GM23338 (cell line): ENCODE measurements around the gene CAPN9. TPM values are rescaled to one million over a fixed set of nuclear protein-coding genes. Genes with fewer than 3 reads are reported as not detected.

Experiments
- ATAC-seq: fragments of 200-7000 bp; cut with Tn5 transposase; 3 replicates; pipeline ENCODE4 v1.9.1; 2020
- DNase-seq: peaks from one replicate; pipeline ENCODE4 v3.0.0-alpha.2; 2015; ENCODE audit warnings: low spot score
- H2AFZ ChIP-seq: fragments of 200-600 bp; sonication (generic); 2 replicates; pipeline ENCODE4 v1.8.0; 2016; ENCODE audit warnings: antibody characterized with exemption, mild to moderate bottlenecking, moderate library complexity
- H3F3A ChIP-seq: fragments of 200-600 bp; sonication (generic); replicated peaks from 2 replicates; pipeline ENCODE4 v1.8.0; 2017; ENCODE audit warnings: antibody characterized with exemption, mixed run types, low read depth
- H3K27ac ChIP-seq: fragments of 200-600 bp; sonication (generic); 2 replicates; pipeline ENCODE4 v1.6.1; 2016; ENCODE audit warnings: low read depth
- H3K27me3 ChIP-seq: fragments of 200-600 bp; sonication (generic); 2 replicates; pipeline ENCODE4 v1.8.0; 2016; ENCODE audit warnings: mild to moderate bottlenecking, mixed run types, moderate library complexity; ENCODE audit not compliant: insufficient read depth
- H3K36me3 ChIP-seq: fragments of 200-600 bp; sonication (generic); 2 replicates; pipeline ENCODE4 v1.8.0; 2016; ENCODE audit warnings: mild to moderate bottlenecking; ENCODE audit not compliant: insufficient read depth
- H3K4me1 ChIP-seq: fragments of 200-600 bp; sonication (generic); 2 replicates; pipeline ENCODE4 v1.8.0; 2016; ENCODE audit warnings: mild to moderate bottlenecking, moderate library complexity; ENCODE audit not compliant: insufficient read depth
- H3K4me2 ChIP-seq: fragments of 200-600 bp; sonication (generic); 2 replicates; pipeline ENCODE4 v1.7.1; 2017; ENCODE audit warnings: mixed run types
- H3K4me3 ChIP-seq: fragments of 200-600 bp; sonication (generic); 2 replicates; pipeline ENCODE4 v1.6.1; 2016; ENCODE audit warnings: mixed run types
- H3K79me2 ChIP-seq: fragments of 200-600 bp; sonication (generic); replicated peaks from 2 replicates; pipeline ENCODE4 v1.8.0; 2017; ENCODE audit warnings: mild to moderate bottlenecking; ENCODE audit not compliant: insufficient read depth
- H3K9me2 ChIP-seq: fragments of 200-600 bp; sonication (generic); 2 replicates; pipeline ENCODE4 v1.8.0; 2017; ENCODE audit not compliant: insufficient read depth
- H4K20me1 ChIP-seq: fragments of 200-600 bp; sonication (generic); replicated peaks from 2 replicates; pipeline ENCODE4 v1.8.0; 2017; ENCODE audit warnings: mild to moderate bottlenecking; ENCODE audit not compliant: insufficient read depth
- H3K27ac Mint-ChIP-seq: 2 replicates; pipeline ENCODE4 v1.8.0; 2020; ENCODE audit warnings: inconsistent platforms, mild to moderate bottlenecking, moderate library complexity, mixed read lengths
- H3K27me3 Mint-ChIP-seq: 3 replicates; pipeline ENCODE4 v1.8.0; 2022; ENCODE audit warnings: low read depth, mild to moderate bottlenecking, moderate library complexity, mixed read lengths, inconsistent platforms; ENCODE audit not compliant: insufficient read depth, poor library complexity
- H3K36me3 Mint-ChIP-seq: 3 replicates; pipeline ENCODE4 v1.8.0; 2021; ENCODE audit warnings: low read depth, mild to moderate bottlenecking, inconsistent platforms, moderate library complexity, mixed read lengths
- H3K4me1 Mint-ChIP-seq: 3 replicates; pipeline ENCODE4 v1.8.0; 2020; ENCODE audit warnings: mild to moderate bottlenecking, inconsistent platforms, mixed read lengths
- H3K4me3 Mint-ChIP-seq: 3 replicates; pipeline ENCODE4 v1.8.0; 2021; ENCODE audit warnings: moderate library complexity, mild to moderate bottlenecking, inconsistent platforms, mixed read lengths
- H3K9me3 Mint-ChIP-seq: 3 replicates; pipeline ENCODE4 v1.8.0; 2020; ENCODE audit warnings: moderate library complexity, mild to moderate bottlenecking, inconsistent platforms, mixed read lengths
- CREB1 ChIP-seq: fragments of 250-450 bp; sonication (Bioruptor Pico); IDR thresholded peaks from 2 replicates; pipeline ENCODE4 v1.5.0; 2020; ENCODE audit warnings: low read depth, mild to moderate bottlenecking, moderate library complexity
- ETS1 ChIP-seq: IDR thresholded peaks from 2 replicates; pipeline ENCODE4 v1.6.1; 2016; ENCODE audit warnings: antibody characterized with exemption
- EZH2 ChIP-seq: fragments of 200-600 bp; sonication (generic); IDR thresholded peaks from one replicate; pipeline ENCODE4 v1.8.0; 2017; ENCODE audit warnings: antibody characterized with exemption, mild to moderate bottlenecking, low read depth; ENCODE audit not compliant: unreplicated experiment
- EZH2phosphoT487 ChIP-seq: fragments of 200-600 bp; sonication (generic); IDR thresholded peaks from one replicate; pipeline ENCODE4 v1.8.1; 2018; ENCODE audit warnings: antibody characterized with exemption; ENCODE audit not compliant: unreplicated experiment
- JUNB ChIP-seq: IDR thresholded peaks from one replicate; pipeline ENCODE4 v1.6.1; 2016; ENCODE audit warnings: antibody characterized with exemption; ENCODE audit not compliant: unreplicated experiment
- NANOG ChIP-seq: IDR thresholded peaks from 2 replicates; pipeline ENCODE4 v1.6.1; 2016; ENCODE audit warnings: antibody characterized with exemption, borderline replicate concordance
- POLR2AphosphoS5 ChIP-seq: IDR thresholded peaks from 2 replicates; pipeline ENCODE4 v1.6.1; 2016; ENCODE audit warnings: antibody characterized with exemption, low read depth
- REST ChIP-seq: IDR thresholded peaks from one replicate; pipeline ENCODE4 v1.6.1; 2018; ENCODE audit warnings: antibody characterized with exemption; ENCODE audit not compliant: unreplicated experiment
- STAT1 ChIP-seq: IDR thresholded peaks from one replicate; pipeline ENCODE4 v1.6.1; 2016; ENCODE audit warnings: antibody characterized with exemption; ENCODE audit not compliant: unreplicated experiment
- ZNF114 ChIP-seq: fragments of 250-450 bp; sonication (Bioruptor Pico); IDR thresholded peaks from 2 replicates; pipeline ENCODE4 v1.5.0; 2020; ENCODE audit warnings: mild to moderate bottlenecking, moderate library complexity
- ZNF331 ChIP-seq: fragments of 250-450 bp; sonication (Bioruptor Pico); IDR thresholded peaks from 2 replicates; pipeline ENCODE4 v1.5.0; 2020; ENCODE audit warnings: low read depth, mild to moderate bottlenecking, moderate library complexity
- polyA plus RNA-seq: library from polyadenylated mRNA; unstranded; fragments of >200 nt; fragmentation: Nextera tagmentation; extraction: Ambion mirVana; gene quantifications from 2 replicates; pipeline ENCODE4 v1.2.1, GENCODE V29; 2016
- total RNA-seq: library from RNA; depleted of rRNA; stranded (reverse); fragments of >200 nt; shearing (Covaris generic); gene quantifications from 2 replicates; pipeline ENCODE4 v1.2.3, GENCODE V29; 2014
- TF ChIP-seq, protein P1 (sequence below), 2 experiments: fragments of 200-600 bp in 1 of 2; sonication (generic) in 1 of 2; conservative IDR thresholded peaks; 2 replicates each; pipeline versions ENCODE4 v1.5.1 to v1.6.1; 2016 to 2017; ENCODE audit warnings: antibody characterized with exemption in 2 of 2, low read depth in 2 of 2, mild to moderate bottlenecking in 2 of 2, moderate library complexity in 1 of 2
- TF ChIP-seq, protein P2 (sequence below): fragments of 250-450 bp; sonication (Bioruptor Pico); IDR thresholded peaks from 2 replicates; pipeline ENCODE4 v1.5.0; 2020; ENCODE audit warnings: mild to moderate bottlenecking, moderate library complexity

The CAPN9 gene
- total and polyA plus RNA-seq, 2 experiments from 2014 or later, result 0.07 TPM; not detected in 1

- no peaks in the 10 kb centered on the region for H3K27me3 ChIP-seq
- Mint-ChIP-seq H3K4me3 (no peak overlapping the region), H3K36me3 (no peaks in the 10 kb centered on the region), H3K9me3 (peaks cover 2% of the 10 kb centered on the region; the same call in 1 of the 3 replicates), H3K4me1 (no peaks in the 10 kb centered on the region), H3K27me3 (peaks cover 2% of the 10 kb centered on the region), H3K27ac (no peak overlapping the region)
- ATAC-seq (no peak), DNase-seq (no peak)
- H3F3A ChIP-seq, result no peaks in the 10 kb centered on the region
- no peak overlapping the region for H3K4me3 ChIP-seq
- no peaks in the 10 kb centered on the region for H3K36me3 ChIP-seq
- H3K4me1 ChIP-seq, result no peaks in the 10 kb centered on the region
- no peak overlapping the region for H3K4me2 ChIP-seq
- H3K9me2 ChIP-seq, result no peaks in the 10 kb centered on the region; the same call in 1 of the 2 replicates
- TF ChIP-seq EZH2phosphoT487 (no peak), JUNB (no peak), REST (no peak), STAT1 (no peak), ETS1 (no peak), CREB1 (CRISPR knock-in tag) (no peak), ZNF331 (CRISPR knock-in tag) (no peak), ZNF114 (CRISPR knock-in tag) (no peak), NANOG (no peak), POLR2AphosphoS5 (no peak), EZH2 (no peak)
- TF ChIP-seq, protein P1, sequence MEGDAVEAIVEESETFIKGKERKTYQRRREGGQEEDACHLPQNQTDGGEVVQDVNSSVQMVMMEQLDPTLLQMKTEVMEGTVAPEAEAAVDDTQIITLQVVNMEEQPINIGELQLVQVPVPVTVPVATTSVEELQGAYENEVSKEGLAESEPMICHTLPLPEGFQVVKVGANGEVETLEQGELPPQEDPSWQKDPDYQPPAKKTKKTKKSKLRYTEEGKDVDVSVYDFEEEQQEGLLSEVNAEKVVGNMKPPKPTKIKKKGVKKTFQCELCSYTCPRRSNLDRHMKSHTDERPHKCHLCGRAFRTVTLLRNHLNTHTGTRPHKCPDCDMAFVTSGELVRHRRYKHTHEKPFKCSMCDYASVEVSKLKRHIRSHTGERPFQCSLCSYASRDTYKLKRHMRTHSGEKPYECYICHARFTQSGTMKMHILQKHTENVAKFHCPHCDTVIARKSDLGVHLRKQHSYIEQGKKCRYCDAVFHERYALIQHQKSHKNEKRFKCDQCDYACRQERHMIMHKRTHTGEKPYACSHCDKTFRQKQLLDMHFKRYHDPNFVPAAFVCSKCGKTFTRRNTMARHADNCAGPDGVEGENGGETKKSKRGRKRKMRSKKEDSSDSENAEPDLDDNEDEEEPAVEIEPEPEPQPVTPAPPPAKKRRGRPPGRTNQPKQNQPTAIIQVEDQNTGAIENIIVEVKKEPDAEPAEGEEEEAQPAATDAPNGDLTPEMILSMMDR (conservative IDR thresholded peaks at IDR 0.05; ENCODE audit: low read depth in 2 of 2), result no peak
- TF ChIP-seq, protein P2, sequence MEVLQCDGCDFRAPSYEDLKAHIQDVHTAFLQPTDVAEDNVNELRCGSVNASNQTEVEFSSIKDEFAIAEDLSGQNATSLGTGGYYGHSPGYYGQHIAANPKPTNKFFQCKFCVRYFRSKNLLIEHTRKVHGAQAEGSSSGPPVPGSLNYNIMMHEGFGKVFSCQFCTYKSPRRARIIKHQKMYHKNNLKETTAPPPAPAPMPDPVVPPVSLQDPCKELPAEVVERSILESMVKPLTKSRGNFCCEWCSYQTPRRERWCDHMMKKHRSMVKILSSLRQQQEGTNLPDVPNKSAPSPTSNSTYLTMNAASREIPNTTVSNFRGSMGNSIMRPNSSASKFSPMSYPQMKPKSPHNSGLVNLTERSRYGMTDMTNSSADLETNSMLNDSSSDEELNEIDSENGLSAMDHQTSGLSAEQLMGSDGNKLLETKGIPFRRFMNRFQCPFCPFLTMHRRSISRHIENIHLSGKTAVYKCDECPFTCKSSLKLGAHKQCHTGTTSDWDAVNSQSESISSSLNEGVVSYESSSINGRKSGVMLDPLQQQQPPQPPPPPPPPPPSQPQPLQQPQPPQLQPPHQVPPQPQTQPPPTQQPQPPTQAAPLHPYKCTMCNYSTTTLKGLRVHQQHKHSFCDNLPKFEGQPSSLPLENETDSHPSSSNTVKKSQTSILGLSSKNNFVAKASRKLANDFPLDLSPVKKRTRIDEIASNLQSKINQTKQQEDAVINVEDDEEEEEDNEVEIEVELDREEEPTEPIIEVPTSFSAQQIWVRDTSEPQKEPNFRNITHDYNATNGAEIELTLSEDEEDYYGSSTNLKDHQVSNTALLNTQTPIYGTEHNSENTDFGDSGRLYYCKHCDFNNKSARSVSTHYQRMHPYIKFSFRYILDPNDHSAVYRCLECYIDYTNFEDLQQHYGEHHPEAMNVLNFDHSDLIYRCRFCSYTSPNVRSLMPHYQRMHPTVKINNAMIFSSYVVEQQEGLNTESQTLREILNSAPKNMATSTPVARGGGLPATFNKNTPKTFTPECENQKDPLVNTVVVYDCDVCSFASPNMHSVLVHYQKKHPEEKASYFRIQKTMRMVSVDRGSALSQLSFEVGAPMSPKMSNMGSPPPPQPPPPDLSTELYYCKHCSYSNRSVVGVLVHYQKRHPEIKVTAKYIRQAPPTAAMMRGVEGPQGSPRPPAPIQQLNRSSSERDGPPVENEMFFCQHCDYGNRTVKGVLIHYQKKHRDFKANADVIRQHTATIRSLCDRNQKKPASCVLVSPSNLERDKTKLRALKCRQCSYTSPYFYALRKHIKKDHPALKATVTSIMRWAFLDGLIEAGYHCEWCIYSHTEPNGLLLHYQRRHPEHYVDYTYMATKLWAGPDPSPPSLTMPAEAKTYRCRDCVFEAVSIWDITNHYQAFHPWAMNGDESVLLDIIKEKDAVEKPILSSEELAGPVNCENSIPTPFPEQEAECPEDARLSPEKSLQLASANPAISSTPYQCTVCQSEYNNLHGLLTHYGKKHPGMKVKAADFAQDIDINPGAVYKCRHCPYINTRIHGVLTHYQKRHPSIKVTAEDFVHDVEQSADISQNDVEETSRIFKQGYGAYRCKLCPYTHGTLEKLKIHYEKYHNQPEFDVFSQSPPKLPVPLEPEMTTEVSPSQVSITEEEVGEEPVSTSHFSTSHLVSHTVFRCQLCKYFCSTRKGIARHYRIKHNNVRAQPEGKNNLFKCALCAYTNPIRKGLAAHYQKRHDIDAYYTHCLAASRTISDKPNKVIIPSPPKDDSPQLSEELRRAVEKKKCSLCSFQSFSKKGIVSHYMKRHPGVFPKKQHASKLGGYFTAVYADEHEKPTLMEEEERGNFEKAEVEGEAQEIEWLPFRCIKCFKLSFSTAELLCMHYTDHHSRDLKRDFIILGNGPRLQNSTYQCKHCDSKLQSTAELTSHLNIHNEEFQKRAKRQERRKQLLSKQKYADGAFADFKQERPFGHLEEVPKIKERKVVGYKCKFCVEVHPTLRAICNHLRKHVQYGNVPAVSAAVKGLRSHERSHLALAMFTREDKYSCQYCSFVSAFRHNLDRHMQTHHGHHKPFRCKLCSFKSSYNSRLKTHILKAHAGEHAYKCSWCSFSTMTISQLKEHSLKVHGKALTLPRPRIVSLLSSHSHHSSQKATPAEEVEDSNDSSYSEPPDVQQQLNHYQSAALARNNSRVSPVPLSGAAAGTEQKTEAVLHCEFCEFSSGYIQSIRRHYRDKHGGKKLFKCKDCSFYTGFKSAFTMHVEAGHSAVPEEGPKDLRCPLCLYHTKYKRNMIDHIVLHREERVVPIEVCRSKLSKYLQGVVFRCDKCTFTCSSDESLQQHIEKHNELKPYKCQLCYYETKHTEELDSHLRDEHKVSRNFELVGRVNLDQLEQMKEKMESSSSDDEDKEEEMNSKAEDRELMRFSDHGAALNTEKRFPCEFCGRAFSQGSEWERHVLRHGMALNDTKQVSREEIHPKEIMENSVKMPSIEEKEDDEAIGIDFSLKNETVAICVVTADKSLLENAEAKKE (CRISPR knock-in tag), result no peak
- no peak overlapping the region for H3K27ac ChIP-seq
- no peak overlapping the region for H2AFZ ChIP-seq
- H3K79me2 ChIP-seq, result no peaks in the 10 kb centered on the region
- no peaks in the 10 kb centered on the region for H4K20me1 ChIP-seq
These were observed 71.2 kb downstream of the CAPN9 start for GRCh38 chr1:230818367-230818766.
